ENCODE data around the gene FAM174C. TPM values are rescaled to one million over a fixed set of nuclear protein-coding genes. Genes with fewer than 3 reads are reported as not detected.

FAM174C gene
- total RNA-seq, 1 experiment from 2014 or later = 110 TPM

DNA sequence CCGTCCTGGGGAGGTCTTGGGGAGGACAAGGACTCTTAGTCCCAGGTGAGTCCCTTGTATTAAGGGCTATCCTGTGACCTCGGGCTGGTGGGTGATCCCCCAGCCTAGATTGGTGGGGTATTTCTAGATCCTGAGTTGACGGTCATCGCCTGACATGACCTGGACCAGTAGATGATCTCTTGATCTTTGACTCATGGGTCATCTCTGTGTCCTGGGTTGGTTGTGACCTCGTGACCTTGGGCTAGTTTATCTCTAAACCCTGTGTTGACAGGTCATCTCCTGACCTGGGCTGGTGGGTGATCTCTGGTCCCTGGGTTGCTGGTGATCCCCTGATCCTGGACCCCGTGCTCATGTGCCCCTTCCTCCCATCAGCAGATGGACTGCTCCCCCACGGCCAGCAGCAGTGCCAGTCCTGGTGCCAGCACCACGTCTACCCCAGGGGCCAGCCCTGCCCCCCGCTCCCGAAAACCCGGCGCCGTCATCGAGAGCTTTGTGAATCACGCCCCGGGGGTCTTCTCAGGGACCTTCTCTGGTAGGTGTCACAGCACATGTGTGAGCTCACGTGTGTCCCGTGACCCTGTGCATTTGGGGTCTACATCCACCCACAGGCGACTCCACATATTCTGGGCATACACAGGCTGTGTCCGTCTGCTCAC lies 20.7 kb upstream of the FAM174C start:
- ATAC-seq (no peak), DNase-seq (no peak)
- H3K4me3 ChIP-seq (ENCODE audit: low read length) = no peak overlapping the region
- H2AFZ ChIP-seq (ENCODE audit: low read length) = no peak overlapping the region
- H3K4me2 ChIP-seq (ENCODE audit: low read length) = no peak overlapping the region
- H3K9me3 ChIP-seq (ENCODE audit: low read length) = no peaks in the 10 kb centered on the region
- H3K79me2 ChIP-seq (ENCODE audit: low read length) = peaks cover 56% of the 10 kb centered on the region
- CTCF ChIA-PET = no interaction called here
- no peaks in the 10 kb centered on the region for H3K9me2 ChIP-seq (replicated peaks; ENCODE audit: low read length)
- TF ChIP-seq, protein P1, sequence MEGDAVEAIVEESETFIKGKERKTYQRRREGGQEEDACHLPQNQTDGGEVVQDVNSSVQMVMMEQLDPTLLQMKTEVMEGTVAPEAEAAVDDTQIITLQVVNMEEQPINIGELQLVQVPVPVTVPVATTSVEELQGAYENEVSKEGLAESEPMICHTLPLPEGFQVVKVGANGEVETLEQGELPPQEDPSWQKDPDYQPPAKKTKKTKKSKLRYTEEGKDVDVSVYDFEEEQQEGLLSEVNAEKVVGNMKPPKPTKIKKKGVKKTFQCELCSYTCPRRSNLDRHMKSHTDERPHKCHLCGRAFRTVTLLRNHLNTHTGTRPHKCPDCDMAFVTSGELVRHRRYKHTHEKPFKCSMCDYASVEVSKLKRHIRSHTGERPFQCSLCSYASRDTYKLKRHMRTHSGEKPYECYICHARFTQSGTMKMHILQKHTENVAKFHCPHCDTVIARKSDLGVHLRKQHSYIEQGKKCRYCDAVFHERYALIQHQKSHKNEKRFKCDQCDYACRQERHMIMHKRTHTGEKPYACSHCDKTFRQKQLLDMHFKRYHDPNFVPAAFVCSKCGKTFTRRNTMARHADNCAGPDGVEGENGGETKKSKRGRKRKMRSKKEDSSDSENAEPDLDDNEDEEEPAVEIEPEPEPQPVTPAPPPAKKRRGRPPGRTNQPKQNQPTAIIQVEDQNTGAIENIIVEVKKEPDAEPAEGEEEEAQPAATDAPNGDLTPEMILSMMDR (conservative IDR thresholded peaks at IDR 0.05; ENCODE audit: low read depth, low read length) = no peak
- TF ChIP-seq EZH2phosphoT487 (IDR thresholded peaks at IDR 0.05; ENCODE audit: borderline replicate concordance, low read length) = no peak
- no peak for TF ChIP-seq EZH2 (IDR thresholded peaks at IDR 0.05; ENCODE audit: low read length, unreplicated experiment)
- H3K27ac ChIP-seq (ENCODE audit: low read length) = no peak overlapping the region
- no TSS peak for BruUV-seq (replicated peaks)
- H3K36me3 ChIP-seq (ENCODE audit: low read depth, low read length) = peaks cover 45% of the 10 kb centered on the region
- POLR2A ChIA-PET (ENCODE audit: unreplicated experiment) = no interaction called here
- no peaks in the 10 kb centered on the region for H3K27me3 ChIP-seq (ENCODE audit: low read length)
- H3F3A ChIP-seq (ENCODE audit: low read length, unreplicated experiment) = peaks cover 14% of the 10 kb centered on the region
- peaks cover 24% of the 10 kb centered on the region for H3K4me1 ChIP-seq (ENCODE audit: insufficient read depth, low read length)
- no peak overlapping the region for H3K9ac ChIP-seq (ENCODE audit: low read length)
- intact Hi-C loops (cut with micrococcal nuclease) = no loop called here
- H4K20me1 ChIP-seq (ENCODE audit: low read length) = peaks cover 8% of the 10 kb centered on the region

DNA sequence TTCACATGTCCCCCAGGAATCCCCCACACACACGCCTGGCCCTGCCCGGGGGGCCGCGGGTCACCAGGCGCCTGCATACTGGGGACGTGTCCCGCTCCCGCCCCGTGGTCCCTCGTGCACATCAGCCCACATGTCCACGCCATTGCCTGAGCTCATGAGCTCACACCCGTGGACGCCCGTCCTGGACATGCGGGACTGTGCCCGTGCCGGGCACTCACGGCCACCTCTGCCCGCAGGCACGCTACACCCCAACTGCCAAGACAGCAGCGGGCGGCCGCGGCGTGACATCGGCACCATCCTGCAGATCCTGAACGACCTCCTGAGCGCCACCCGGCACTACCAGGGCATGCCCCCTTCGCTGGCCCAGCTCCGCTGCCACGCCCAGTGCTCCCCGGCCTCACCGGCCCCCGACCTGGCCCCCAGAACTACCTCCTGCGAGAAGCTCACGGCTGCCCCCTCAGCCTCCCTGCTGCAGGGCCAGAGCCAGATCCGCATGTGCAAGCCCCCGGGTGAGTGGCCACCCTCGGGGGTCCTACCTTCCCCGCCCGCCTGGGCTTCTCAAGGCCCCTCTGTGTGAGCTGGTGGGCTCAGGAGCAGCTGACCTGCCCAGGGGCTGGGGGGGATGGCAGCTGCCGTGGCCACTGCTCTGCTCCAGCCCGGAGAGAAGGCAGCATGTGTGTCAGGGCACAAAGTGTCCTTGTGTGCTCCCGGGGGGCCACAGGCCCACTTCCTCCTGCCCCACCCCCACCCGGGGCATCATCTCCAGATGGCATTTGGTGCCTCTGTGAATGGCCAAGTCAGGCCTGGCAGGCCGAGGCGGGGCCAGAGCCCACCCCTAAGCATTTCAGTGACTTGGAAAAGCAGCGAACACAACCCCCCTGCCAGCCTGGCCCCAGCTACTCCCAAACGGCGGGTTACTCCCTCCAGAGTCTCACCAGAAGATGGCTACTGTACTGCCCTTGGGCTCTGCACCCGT lies 19.9 kb upstream of the FAM174C start:
- ATAC-seq (no peak), DNase-seq (no peak)
- H3K79me2 ChIP-seq (ENCODE audit: low read length) = peaks cover 52% of the 10 kb centered on the region
- H3K27me3 ChIP-seq (ENCODE audit: low read length) = no peaks in the 10 kb centered on the region
- TF ChIP-seq, protein P1 (conservative IDR thresholded peaks at IDR 0.05; ENCODE audit: low read depth, low read length) = no peak
- TF ChIP-seq EZH2 (IDR thresholded peaks at IDR 0.05; ENCODE audit: low read length, unreplicated experiment) (no peak), EZH2phosphoT487 (IDR thresholded peaks at IDR 0.05; ENCODE audit: borderline replicate concordance, low read length) (no peak)
- no peak overlapping the region for H3K4me3 ChIP-seq (ENCODE audit: low read length)
- peaks cover 14% of the 10 kb centered on the region for H3F3A ChIP-seq (ENCODE audit: low read length, unreplicated experiment)
- no peak overlapping the region for H2AFZ ChIP-seq (ENCODE audit: low read length)
- H3K9me2 ChIP-seq (replicated peaks; ENCODE audit: low read length) = no peaks in the 10 kb centered on the region
- H4K20me1 ChIP-seq (ENCODE audit: low read length) = peaks cover 8% of the 10 kb centered on the region
- H3K9me3 ChIP-seq (ENCODE audit: low read length) = no peaks in the 10 kb centered on the region
- no TSS peak for BruUV-seq (replicated peaks)
- peaks cover 45% of the 10 kb centered on the region for H3K36me3 ChIP-seq (ENCODE audit: low read depth, low read length)
- H3K27ac ChIP-seq (ENCODE audit: low read length) = no peak overlapping the region
- H3K9ac ChIP-seq (ENCODE audit: low read length) = no peak overlapping the region
- POLR2A ChIA-PET (ENCODE audit: unreplicated experiment) = no interaction called here
- intact Hi-C loops (cut with micrococcal nuclease) = no loop called here
- peaks cover 31% of the 10 kb centered on the region for H3K4me1 ChIP-seq (ENCODE audit: insufficient read depth, low read length)
- CTCF ChIA-PET = no interaction called here
- no peak overlapping the region for H3K4me2 ChIP-seq (ENCODE audit: low read length)
